Naive thymus-derived CD4-positive, alpha-beta T cell (primary cell): ENCODE data around the gene BUD31. TPM values are rescaled to one million over a fixed set of nuclear protein-coding genes. Genes with fewer than 3 reads are reported as not detected.

ENCODE experiments used
- ATAC-seq: fragments of 150-1000 bp; cut with Tn5 transposase; 2 replicates; pipeline ENCODE4 v1.10.0; 2021; ENCODE audit warnings: mild to moderate bottlenecking, moderate library complexity
- CTCF ChIA-PET: fragments of 350-600 bp; sonication (Branson Sonifier 250); formaldehyde crosslinking; loops from one replicate; lab custom pipeline; 2021; ENCODE audit warnings: antibody characterized with exemption; lab: Charles Lee
- POLR2A ChIA-PET: fragments of 350-600 bp; sonication (Branson Sonifier 250); formaldehyde crosslinking; loops from one replicate; lab custom pipeline; 2021; ENCODE audit warnings: antibody characterized with exemption, inconsistent platforms; lab: Charles Lee
- DNase-seq, 9 donors: peaks; one replicate each; pipeline versions ENCODE4 v3.0.0 to v3.0.0-alpha.2; 2020 to 2022; ENCODE audit warnings: mixed read lengths in 1 of 9
- H3K27ac ChIP-seq: one replicate; pipeline ENCODE4 v1.7.0; 2013; ENCODE audit warnings: mild to moderate bottlenecking, low read depth, low read length, moderate library complexity
- H3K27me3 ChIP-seq, 2 donors: one replicate each; pipeline ENCODE4 v1.7.0; 2013; ENCODE audit warnings: low read length in 2 of 2, mild to moderate bottlenecking in 2 of 2, moderate library complexity in 2 of 2; ENCODE audit not compliant: control insufficient read depth in 2 of 2, insufficient read depth in 2 of 2
- H3K36me3 ChIP-seq, 3 experiments: 1 replicate in 2 of 3; 2 replicates in 1 of 3; pipeline ENCODE4 v1.7.0; 2013; ENCODE audit warnings: low read length in 3 of 3, mild to moderate bottlenecking in 3 of 3, moderate library complexity in 1 of 3; ENCODE audit not compliant: insufficient read depth in 3 of 3, control insufficient read depth in 2 of 3
- H3K4me1 ChIP-seq, 2 donors: one replicate each; pipeline ENCODE4 v1.7.0; 2013; ENCODE audit warnings: low read length in 2 of 2, mild to moderate bottlenecking in 2 of 2, moderate library complexity in 1 of 2; ENCODE audit not compliant: control insufficient read depth in 2 of 2, insufficient read depth in 2 of 2
- H3K4me3 ChIP-seq: 2 replicates; pipeline ENCODE4 v1.7.0; 2013; ENCODE audit warnings: mild to moderate bottlenecking, low read length
- H3K9me3 ChIP-seq, 3 experiments: 1 replicate in 2 of 3; 2 replicates in 1 of 3; pipeline ENCODE4 v1.7.0; 2013; ENCODE audit warnings: low read length in 3 of 3; ENCODE audit not compliant: control insufficient read depth in 2 of 3
- H3K27ac Mint-ChIP-seq, 9 donors: one replicate each; pipeline ENCODE4 v1.8.0; 2020 to 2022; ENCODE audit warnings: mixed read lengths in 9 of 9, mild to moderate bottlenecking in 8 of 9, moderate library complexity in 5 of 9, inconsistent platforms in 2 of 9
- H3K27me3 Mint-ChIP-seq, 5 donors: one replicate each; pipeline ENCODE4 v1.8.0; 2021 to 2022; ENCODE audit warnings: mixed read lengths in 5 of 5, mild to moderate bottlenecking in 1 of 5
- H3K36me3 Mint-ChIP-seq, 5 donors: one replicate each; pipeline ENCODE4 v1.8.0; 2020 to 2022; ENCODE audit warnings: mixed read lengths in 5 of 5, mild to moderate bottlenecking in 3 of 5, inconsistent platforms in 1 of 5
- H3K4me1 Mint-ChIP-seq, 7 donors: one replicate each; pipeline ENCODE4 v1.8.0; 2020 to 2022; ENCODE audit warnings: mixed read lengths in 7 of 7, mild to moderate bottlenecking in 3 of 7, inconsistent platforms in 1 of 7
- H3K4me3 Mint-ChIP-seq, 10 donors: one replicate each; pipeline ENCODE4 v1.8.0; 2020 to 2022; ENCODE audit warnings: mild to moderate bottlenecking in 10 of 10, mixed read lengths in 10 of 10, moderate library complexity in 6 of 10, inconsistent platforms in 2 of 10
- H3K9me3 Mint-ChIP-seq, 11 donors: one replicate each; pipeline ENCODE4 v1.8.0; 2020 to 2022; ENCODE audit warnings: mixed read lengths in 11 of 11, mild to moderate bottlenecking in 4 of 11, inconsistent platforms in 1 of 11, moderate library complexity in 1 of 11
- intact Hi-C, 2 donors: fragments of 100-400 bp; cut with micrococcal nuclease; formaldehyde crosslinking; loops; one replicate each; pipeline ENCODE4 v1.15.1; 2023
- polyA plus RNA-seq, 2 donors: library from polyadenylated mRNA; unstranded; fragments of 300-500 nt; fragmentation: Illumina TruSeq; gene quantifications; one replicate each; pipeline ENCODE4 v1.2.3, GENCODE V29; 2021
- total RNA-seq, 6 experiments: library from RNA in 5 of 6; stranded (reverse) in 5 of 6; gene quantifications; 1 replicate in 5 of 6; 2 replicates in 1 of 6; pipeline ENCODE4 v1.2.3 and lab custom pipeline; 2021 to 2026

The BUD31 gene
- total and polyA plus RNA-seq, 7 experiments from 2014 or later = 55.2 to 173 (median 134) TPM

GRCh38 chr7:99394188-99394502 lies 14.6 kb upstream of the BUD31 start:
- POLR2A ChIA-PET = interaction anchor here (0.7 to 4.9 kb wide), 7 partner anchors 9 to 72 kb away, joined by 4 to 55 read pairs (median 15); partner anchors contain the start of genes ARPC1B, BUD31, CPSF4 and PDAP1
- Mint-ChIP-seq H3K27me3 (no peaks in the 10 kb centered on the region), H3K27ac (peak overlapping the region in 7 of 9 donors; percentile 57 to 97 (median 89)), H3K36me3 (peaks cover 0 to 22% (median 5%) of the 10 kb centered on the region in 5 donors), H3K9me3 (peaks cover 0 to 2% (median 0%) of the 10 kb centered on the region in 11 donors), H3K4me1 (peaks cover 17 to 36% (median 23%) of the 10 kb centered on the region in 7 donors), H3K4me3 (peak overlapping the region in 4 of 10 donors; percentile 82 to 91 (median 84))
- no peak for DNase-seq
- H3K36me3 ChIP-seq = peaks cover 22 to 91% (median 41%) of the 10 kb centered on the region in 3 experiments
- CTCF ChIA-PET = interaction anchor here (1.5 to 1.6 kb wide), 2 partner anchors 27 to 32 kb away, joined by 4 to 8 read pairs; no protein-coding TSS in a partner anchor
- peak overlapping the region; percentile 85 for H3K27ac ChIP-seq
- ATAC-seq = no peak
- no peaks in the 10 kb centered on the region for H3K9me3 ChIP-seq
- intact Hi-C loops = no loop called here
- H3K27me3 ChIP-seq = no peaks in the 10 kb centered on the region
- H3K4me1 ChIP-seq = peaks cover 4 to 9% of the 10 kb centered on the region in 2 donors
- H3K4me3 ChIP-seq = no peak overlapping the region

- Mint-ChIP-seq H3K36me3 (peaks cover 0 to 19% (median 7%) of the 10 kb centered on the region in 5 donors), H3K4me1 (peaks cover 18 to 36% (median 23%) of the 10 kb centered on the region in 7 donors), H3K27me3 (no peaks in the 10 kb centered on the region), H3K27ac (peak overlapping the region in 6 of 9 donors; percentile 24 to 82 (median 36)), H3K4me3 (no peak overlapping the region), H3K9me3 (peaks cover 0 to 2% (median 0%) of the 10 kb centered on the region in 11 donors)
- intact Hi-C loops = no loop called here
- Histone ChIP-seq H3K36me3 (peaks cover 15 to 91% (median 35%) of the 10 kb centered on the region in 3 experiments), H3K27ac (peak overlapping the region; percentile 25), H3K4me1 (peaks cover 4 to 9% of the 10 kb centered on the region in 2 donors), H3K9me3 (no peaks in the 10 kb centered on the region), H3K4me3 (no peak overlapping the region), H3K27me3 (no peaks in the 10 kb centered on the region)
- ATAC-seq (no peak), DNase-seq (no peak)
- ChIA-PET POLR2A (interaction anchor here (1.1 kb wide), 1 partner anchor 13 kb away, joined by 3 read pairs; the partner anchor contains the start of genes BUD31 and PDAP1), CTCF (no interaction called here)
Observed at GRCh38 chr7:99395616-99396327, 13.0 kb upstream of the BUD31 start.

- peak overlapping the region in 4 of 9 donors; percentile 13 to 76 (median 50) for H3K27ac Mint-ChIP-seq
- CTCF ChIA-PET = no interaction called here
- Histone ChIP-seq H3K4me3 (no peak overlapping the region), H3K27ac (no peak overlapping the region), H3K27me3 (no peaks in the 10 kb centered on the region), H3K4me1 (peaks cover 4 to 9% of the 10 kb centered on the region in 2 donors), H3K9me3 (no peaks in the 10 kb centered on the region), H3K36me3 (peaks cover 7 to 89% (median 32%) of the 10 kb centered on the region in 3 experiments)
- H3K36me3 Mint-ChIP-seq = peaks cover 0 to 20% (median 13%) of the 10 kb centered on the region in 5 donors
- ATAC-seq = no peak
- no peak overlapping the region for H3K4me3 Mint-ChIP-seq
- POLR2A ChIA-PET = interaction anchor here (1.1 kb wide), 1 partner anchor 12 kb away, joined by 3 read pairs; the partner anchor contains the start of genes BUD31 and PDAP1
- no peak for DNase-seq
- H3K9me3 Mint-ChIP-seq = peaks cover 0 to 2% (median 0%) of the 10 kb centered on the region in 11 donors
- intact Hi-C loops = no loop called here
- peaks cover 22 to 36% (median 23%) of the 10 kb centered on the region in 7 donors for H3K4me1 Mint-ChIP-seq
- no peaks in the 10 kb centered on the region for H3K27me3 Mint-ChIP-seq
Observed at GRCh38 chr7:99396418-99397296, 12.1 kb upstream of the BUD31 start.

GRCh38 chr7:99397297-99397983 lies 11.3 kb upstream of the BUD31 start:
- peak overlapping the region in 8 of 9 donors; percentile 19 to 91 (median 73) for H3K27ac Mint-ChIP-seq
- DNase-seq (no peak), ATAC-seq (no peak)
- peaks cover 0 to 2% (median 0%) of the 10 kb centered on the region in 11 donors for H3K9me3 Mint-ChIP-seq
- no peak overlapping the region for H3K4me3 Mint-ChIP-seq
- CTCF ChIA-PET = no interaction called here
- H3K27ac ChIP-seq = no peak overlapping the region
- intact Hi-C loops = no loop called here
- H3K9me3 ChIP-seq = no peaks in the 10 kb centered on the region
- no peak overlapping the region for H3K4me3 ChIP-seq
- H3K27me3 ChIP-seq = no peaks in the 10 kb centered on the region
- POLR2A ChIA-PET = no interaction called here
- no peaks in the 10 kb centered on the region for H3K27me3 Mint-ChIP-seq
- peaks cover 18 to 31% (median 23%) of the 10 kb centered on the region in 7 donors for H3K4me1 Mint-ChIP-seq
- peaks cover 0 to 17% (median 13%) of the 10 kb centered on the region in 5 donors for H3K36me3 Mint-ChIP-seq
- H3K4me1 ChIP-seq = peaks cover 4 to 9% of the 10 kb centered on the region in 2 donors
- peaks cover 0 to 88% (median 29%) of the 10 kb centered on the region in 3 experiments for H3K36me3 ChIP-seq

GRCh38 chr7:99398891-99399445 lies 9.8 kb upstream of the BUD31 start:
- no peak for ATAC-seq
- Mint-ChIP-seq H3K4me1 (peaks cover 9 to 27% (median 21%) of the 10 kb centered on the region in 7 donors), H3K27me3 (no peaks in the 10 kb centered on the region), H3K9me3 (peaks cover 0 to 5% (median 0%) of the 10 kb centered on the region in 11 donors), H3K4me3 (no peak overlapping the region), H3K36me3 (peaks cover 8 to 25% (median 20%) of the 10 kb centered on the region in 5 donors), H3K27ac (peak overlapping the region in 8 of 9 donors; percentile 67 to 81 (median 74))
- no peak for DNase-seq
- intact Hi-C loops = no loop called here
- peaks cover 0 to 1% of the 10 kb centered on the region in 2 donors for H3K4me1 ChIP-seq
- H3K36me3 ChIP-seq = peaks cover 0 to 92% (median 34%) of the 10 kb centered on the region in 3 experiments
- no peaks in the 10 kb centered on the region for H3K9me3 ChIP-seq
- no peaks in the 10 kb centered on the region for H3K27me3 ChIP-seq
- H3K4me3 ChIP-seq = no peak overlapping the region
- CTCF ChIA-PET = interaction anchor here (0.7 kb wide), 1 partner anchor 33 kb away, joined by 3 read pairs; no protein-coding TSS in a partner anchor
- peak overlapping the region; percentile 6 for H3K27ac ChIP-seq
- POLR2A ChIA-PET = interaction anchor here (0.6 to 3.0 kb wide), 6 partner anchors 9 to 109 kb away, joined by 3 to 22 read pairs (median 4); partner anchors contain the start of genes BUD31 and PDAP1
